ENCODE results near the gene CTTNBP2NL. TPM values are rescaled to one million over a fixed set of nuclear protein-coding genes. Genes with fewer than 3 reads are reported as not detected.
"Not testable (repeated sequence)": the region's sequence is repeated elsewhere in the genome, so short reads cannot be mapped to it uniquely, and the experiment has no call there.

CTTNBP2NL gene
- polyA plus RNA-seq, 3 donors, result 1.6 to 4.9 (median 3.0) TPM

GRCh38 chr1:112449630-112449983 lies 53.6 kb downstream of the CTTNBP2NL start:
- Mint-ChIP-seq H3K9me3 (no peaks in the 10 kb centered on the region), H3K4me3 (no peak overlapping the region), H3K27ac (no peak overlapping the region), H3K4me1 (no peaks in the 10 kb centered on the region), H3K36me3 (peaks cover 0 to 2% of the 10 kb centered on the region in 2 donors), H3K27me3 (ENCODE audit: low read depth in 3 of 3) (no peaks in the 10 kb centered on the region)
- intact Hi-C loops (cut with micrococcal nuclease), result no loop called here
- H3K9me3 ChIP-seq (replicated peaks in 1 of 2; ENCODE audit: control insufficient read depth in 1 of 2, insufficient read depth in 1 of 2, low read length in 2 of 2), result no peaks in the 10 kb centered on the region
- no peak for DNase-seq
- no peaks in the 10 kb centered on the region for H4K20me1 ChIP-seq (ENCODE audit: insufficient read depth, low read length)
- H3K79me2 ChIP-seq (ENCODE audit: insufficient read depth, low read length), result no peaks in the 10 kb centered on the region
- TF ChIP-seq CTCF (IDR thresholded peaks at IDR 0.05), result no peak
- H2AFZ ChIP-seq (ENCODE audit: insufficient read depth, low read depth, low read length, poor library complexity, severe bottlenecking), result no peak overlapping the region
- H3K27ac ChIP-seq (ENCODE audit: low read depth in 1 of 2, low read length in 2 of 2), result no peak overlapping the region
- H3K27me3 ChIP-seq (ENCODE audit: control insufficient read depth in 2 of 2, insufficient read depth in 2 of 2, low read length in 2 of 2), result no peaks in the 10 kb centered on the region
- H3K4me3 ChIP-seq (replicated peaks in 1 of 3; ENCODE audit: low read depth in 2 of 3, low read length in 3 of 3), result no peak overlapping the region
- no peaks in the 10 kb centered on the region for H3K4me1 ChIP-seq (ENCODE audit: control insufficient read depth in 1 of 2, insufficient read depth in 2 of 2, low read length in 2 of 2)
- no peak overlapping the region for H3K9ac ChIP-seq (ENCODE audit: insufficient read depth, low read length, poor library complexity, severe bottlenecking)
- no peak overlapping the region for H3K4me2 ChIP-seq (replicated peaks; ENCODE audit: extremely low read depth, low read length, poor library complexity, severe bottlenecking)
- H3K36me3 ChIP-seq (replicated peaks in 1 of 2; ENCODE audit: control insufficient read depth in 1 of 2, insufficient read depth in 2 of 2, low read length in 2 of 2), result peaks cover 0 to 4% of the 10 kb centered on the region in 2 donors

GRCh38 chr1:112450773-112451172 lies 54.8 kb downstream of the CTTNBP2NL start:
- Histone ChIP-seq H3K36me3 (replicated peaks in 1 of 2; ENCODE audit: control insufficient read depth in 1 of 2, insufficient read depth in 2 of 2, low read length in 2 of 2) (peaks cover 0 to 9% of the 10 kb centered on the region in 2 donors), H3K27ac (ENCODE audit: low read depth in 1 of 2, low read length in 2 of 2) (no peak overlapping the region), H3K4me2 (replicated peaks; ENCODE audit: extremely low read depth, low read length, poor library complexity, severe bottlenecking) (no peak overlapping the region), H3K9ac (ENCODE audit: insufficient read depth, low read length, poor library complexity, severe bottlenecking) (no peak overlapping the region), H3K9me3 (replicated peaks in 1 of 2; ENCODE audit: control insufficient read depth in 1 of 2, insufficient read depth in 1 of 2, low read length in 2 of 2) (no peaks in the 10 kb centered on the region), H3K4me1 (ENCODE audit: control insufficient read depth in 1 of 2, insufficient read depth in 2 of 2, low read length in 2 of 2) (no peaks in the 10 kb centered on the region), H4K20me1 (ENCODE audit: insufficient read depth, low read length) (no peaks in the 10 kb centered on the region), H3K79me2 (ENCODE audit: insufficient read depth, low read length) (no peaks in the 10 kb centered on the region), H3K27me3 (ENCODE audit: control insufficient read depth in 2 of 2, insufficient read depth in 2 of 2, low read length in 2 of 2) (no peaks in the 10 kb centered on the region), H3K4me3 (replicated peaks in 1 of 3; ENCODE audit: low read depth in 2 of 3, low read length in 3 of 3) (no peak overlapping the region), H2AFZ (ENCODE audit: insufficient read depth, low read depth, low read length, poor library complexity, severe bottlenecking) (no peak overlapping the region)
- intact Hi-C loops (cut with micrococcal nuclease), result no loop called here
- TF ChIP-seq CTCF (IDR thresholded peaks at IDR 0.05), result no peak
- DNase-seq, result no peak
- Mint-ChIP-seq H3K4me3 (no peak overlapping the region), H3K9me3 (no peaks in the 10 kb centered on the region), H3K27ac (no peak overlapping the region), H3K27me3 (ENCODE audit: low read depth in 3 of 3) (no peaks in the 10 kb centered on the region), H3K4me1 (no peaks in the 10 kb centered on the region), H3K36me3 (peaks cover 2% of the 10 kb centered on the region in 2 donors)

- H3K4me3 Mint-ChIP-seq; H3K36me3 Mint-ChIP-seq; H3K4me1 ChIP-seq (ENCODE audit: control insufficient read depth in 1 of 2, insufficient read depth in 2 of 2, low read length in 2 of 2); H3K9me3 Mint-ChIP-seq; intact Hi-C loops (cut with micrococcal nuclease); H3K27me3 ChIP-seq (ENCODE audit: control insufficient read depth in 2 of 2, insufficient read depth in 2 of 2, low read length in 2 of 2); H3K27me3 Mint-ChIP-seq (ENCODE audit: low read depth in 3 of 3); H3K9me3 ChIP-seq (replicated peaks in 1 of 2; ENCODE audit: control insufficient read depth in 1 of 2, insufficient read depth in 1 of 2, low read length in 2 of 2); H3K4me1 Mint-ChIP-seq; H3K79me2 ChIP-seq (ENCODE audit: insufficient read depth, low read length); DNase-seq; H3K4me3 ChIP-seq (replicated peaks in 1 of 3; ENCODE audit: low read depth in 2 of 3, low read length in 3 of 3); H3K27ac ChIP-seq (ENCODE audit: low read depth in 1 of 2, low read length in 2 of 2); H3K9ac ChIP-seq (ENCODE audit: insufficient read depth, low read length, poor library complexity, severe bottlenecking); H4K20me1 ChIP-seq (ENCODE audit: insufficient read depth, low read length); H2AFZ ChIP-seq (ENCODE audit: insufficient read depth, low read depth, low read length, poor library complexity, severe bottlenecking); H3K4me2 ChIP-seq (replicated peaks; ENCODE audit: extremely low read depth, low read length, poor library complexity, severe bottlenecking); H3K27ac Mint-ChIP-seq: not testable (repeated sequence)
- WGBS (ENCODE audit: insufficient coverage), result 67% methylated on average over 1 of the region's 3 CpGs
- peaks cover 2 to 14% of the 10 kb centered on the region in 2 donors for H3K36me3 ChIP-seq (replicated peaks in 1 of 2; ENCODE audit: control insufficient read depth in 1 of 2, insufficient read depth in 2 of 2, low read length in 2 of 2)
These were observed 55.3 kb downstream of the CTTNBP2NL start for GRCh38 chr1:112451301-112451700.
